H1 (cell line): ENCODE measurements around the gene NPM1. TPM values are rescaled to one million over a fixed set of nuclear protein-coding genes. Genes with fewer than 3 reads are reported as not detected.

Source experiments
- CTCF ChIA-PET: fragments of 300-600 bp; sonication (Branson Sonifier 250); formaldehyde crosslinking; loops from one replicate; lab custom pipeline; 2021; ENCODE audit not compliant: partially characterized antibody; lab: Charles Lee
- POLR2A ChIA-PET: fragments of 300-600 bp; sonication (Branson Sonifier 250); formaldehyde crosslinking; loops from one replicate; lab custom pipeline; 2021; ENCODE audit warnings: inconsistent platforms; ENCODE audit not compliant: partially characterized antibody; lab: Charles Lee
- DNase-seq, 2 experiments: peaks; one replicate each; pipeline versions ENCODE4 v3.0.0 to v3.0.0-alpha.2; 2010 to 2022; ENCODE audit warnings: low spot score in 2 of 2, low read depth in 1 of 2, mixed read lengths in 1 of 2
- FAIRE-seq: peaks from 2 replicates; lab custom pipeline; 2011; peaks lifted over from hg19 to GRCh38; lab: Jason Lieb, UNC
- H2AFZ ChIP-seq: 2 replicates; pipeline ENCODE4 v1.8.1; 2012; ENCODE audit warnings: low read length, inconsistent platforms
- H2AK5ac ChIP-seq: 2 replicates; pipeline ENCODE4 v1.6.1; 2013; ENCODE audit warnings: low read depth, low read length
- H2BK120ac ChIP-seq: replicated peaks from 2 replicates; pipeline ENCODE3; 2013; ENCODE audit warnings: low read depth, low read length, inconsistent platforms
- H2BK12ac ChIP-seq: 2 replicates; pipeline ENCODE4 v1.6.1; 2013; ENCODE audit warnings: low read depth, low read length
- H2BK15ac ChIP-seq: 2 replicates; pipeline ENCODE4 v1.6.1; 2013; ENCODE audit warnings: low read length
- H2BK20ac ChIP-seq: 2 replicates; pipeline ENCODE4 v1.6.1; 2013; ENCODE audit warnings: low read length
- H2BK5ac ChIP-seq: 2 replicates; pipeline ENCODE4 v1.6.1; 2013; ENCODE audit warnings: low read depth, low read length
- H3K14ac ChIP-seq: 2 replicates; pipeline ENCODE4 v1.6.1; 2013; ENCODE audit warnings: inconsistent platforms; ENCODE audit not compliant: insufficient read length
- H3K18ac ChIP-seq: 2 replicates; pipeline ENCODE4 v1.6.1; 2013; ENCODE audit warnings: low read length; ENCODE audit errors: extremely low read depth
- H3K23ac ChIP-seq: 2 replicates; pipeline ENCODE4 v1.6.1; 2013; ENCODE audit warnings: inconsistent platforms; ENCODE audit not compliant: insufficient read length
- H3K23me2 ChIP-seq: 2 replicates; pipeline ENCODE4 v1.6.1; 2013; ENCODE audit warnings: low read depth, low read length
- H3K27ac ChIP-seq: 2 replicates; pipeline ENCODE4 v1.6.1; 2011; ENCODE audit warnings: low read depth, low read length, inconsistent platforms
- H3K27me3 ChIP-seq, 4 experiments: replicated peaks in 1 of 4; 1 replicate in 1 of 4; 2 replicates in 3 of 4; pipeline versions ENCODE4 v1.6.1 to v1.8.1; 2011 to 2013; ENCODE audit warnings: low read length in 3 of 4, mild to moderate bottlenecking in 3 of 4, inconsistent platforms in 2 of 4, mixed read lengths in 2 of 4, moderate library complexity in 1 of 4; ENCODE audit not compliant: control insufficient read depth in 3 of 4, insufficient read depth in 3 of 4; ENCODE audit errors: extremely low read depth in 1 of 4
- H3K36me3 ChIP-seq, 4 experiments: 2 replicates each; pipeline versions ENCODE4 v1.6.1 to v1.8.1; 2011 to 2013; ENCODE audit warnings: mild to moderate bottlenecking in 4 of 4, low read length in 3 of 4, moderate library complexity in 2 of 4, control low read depth in 1 of 4, inconsistent platforms in 1 of 4; ENCODE audit not compliant: insufficient read depth in 4 of 4, control insufficient read depth in 2 of 4
- H3K4ac ChIP-seq: replicated peaks from 2 replicates; pipeline ENCODE3; 2013; ENCODE audit warnings: low read length, low read depth, mixed read lengths, inconsistent platforms; ENCODE audit not compliant: insufficient read length
- H3K4me1 ChIP-seq, 4 experiments: replicated peaks in 1 of 4; 1 replicate in 1 of 4; 2 replicates in 3 of 4; pipeline versions ENCODE4 v1.6.1 to v1.8.1; 2011 to 2013; ENCODE audit warnings: low read length in 3 of 4, inconsistent platforms in 2 of 4, mixed read lengths in 1 of 4; ENCODE audit not compliant: insufficient read depth in 4 of 4, control insufficient read depth in 3 of 4
- H3K4me2 ChIP-seq, 2 experiments: 2 replicates each; pipeline versions ENCODE4 v1.6.1 to v1.8.1; 2011 to 2013; ENCODE audit warnings: low read depth in 2 of 2, low read length in 2 of 2, control low read depth in 1 of 2, inconsistent platforms in 1 of 2, mild to moderate bottlenecking in 1 of 2; ENCODE audit not compliant: insufficient read depth in 1 of 2
- H3K4me3 ChIP-seq, 4 experiments: fragments of 200-600, 300-600 bp in 1 of 4; sonication (generic), shearing (Covaris generic), sonication (Bioruptor Twin) in 1 of 4; 2 replicates each; pipeline versions ENCODE4 v1.5.1 to v1.8.1; 2011 to 2016; ENCODE audit warnings: low read length in 4 of 4, low read depth in 3 of 4, control low read depth in 2 of 4, inconsistent platforms in 2 of 4, mild to moderate bottlenecking in 2 of 4, mixed read lengths in 1 of 4, moderate library complexity in 1 of 4; ENCODE audit not compliant: insufficient read depth in 2 of 4; ENCODE audit errors: extremely low read depth in 1 of 4
- H3K56ac ChIP-seq: replicated peaks from 2 replicates; pipeline ENCODE3; 2013; ENCODE audit warnings: low read depth, mild to moderate bottlenecking, mixed read lengths, low read length, inconsistent platforms; ENCODE audit not compliant: insufficient read length
- H3K79me1 ChIP-seq: 2 replicates; pipeline ENCODE4 v1.6.1; 2013; ENCODE audit warnings: low read depth, low read length, control low read depth
- H3K79me2 ChIP-seq, 2 experiments: 2 replicates each; pipeline versions ENCODE4 v1.6.1 to v1.8.1; 2012 to 2013; ENCODE audit warnings: low read length in 2 of 2, mild to moderate bottlenecking in 2 of 2, inconsistent platforms in 1 of 2; ENCODE audit not compliant: insufficient read depth in 2 of 2, control insufficient read depth in 1 of 2
- H3K9ac ChIP-seq, 4 experiments: replicated peaks in 1 of 4; 1 replicate in 1 of 4; 2 replicates in 3 of 4; pipeline versions ENCODE4 v1.6.1 to v1.8.1; 2011 to 2013; ENCODE audit warnings: low read depth in 3 of 4, low read length in 3 of 4, control low read depth in 2 of 4, mild to moderate bottlenecking in 2 of 4, moderate library complexity in 2 of 4, inconsistent platforms in 1 of 4; ENCODE audit errors: extremely low read depth in 1 of 4
- H3K9me3 ChIP-seq, 2 experiments: 2 replicates each; pipeline versions ENCODE4 v1.6.1 to v1.8.1; 2012 to 2013; ENCODE audit warnings: mild to moderate bottlenecking in 2 of 2, moderate library complexity in 2 of 2, control low read depth in 1 of 2, inconsistent platforms in 1 of 2, low read depth in 1 of 2, low read length in 1 of 2, mixed read lengths in 1 of 2; ENCODE audit not compliant: insufficient read depth in 2 of 2
- H4K20me1 ChIP-seq, 2 experiments: replicated peaks in 1 of 2; 2 replicates each; pipeline versions ENCODE3 to v1.8.1; 2011 to 2013; ENCODE audit warnings: inconsistent platforms in 2 of 2, low read length in 2 of 2, mild to moderate bottlenecking in 1 of 2; ENCODE audit not compliant: insufficient read depth in 2 of 2, control insufficient read depth in 1 of 2
- H4K5ac ChIP-seq: 2 replicates; pipeline ENCODE4 v1.6.1; 2013; ENCODE audit warnings: low read length, low read depth, mixed read lengths, inconsistent platforms; ENCODE audit not compliant: insufficient read length
- H4K8ac ChIP-seq: 2 replicates; pipeline ENCODE4 v1.8.0; 2013; ENCODE audit warnings: mild to moderate bottlenecking, moderate library complexity, low read length, inconsistent platforms; ENCODE audit not compliant: insufficient read depth; ENCODE audit errors: extremely low read depth
- H4K91ac ChIP-seq: replicated peaks from 2 replicates; pipeline ENCODE3; 2013; ENCODE audit warnings: low read length, mixed read lengths, inconsistent platforms; ENCODE audit not compliant: insufficient read length
- SIN3A ChIP-seq, 2 experiments: IDR thresholded peaks in 1 of 2; conservative IDR thresholded peaks in 1 of 2; 2 replicates each; pipeline ENCODE4 v1.6.1; 2011 to 2012; ENCODE audit warnings: low read length in 2 of 2, improper control_type of control experiment in 1 of 2, low read depth in 1 of 2, mild to moderate bottlenecking in 1 of 2
- WGBS, 2 experiments: shearing (Covaris generic) in 1 of 2; methylation state at CpG; one replicate each; pipeline versions ENCODE4 v1.1.6 to v1.1.7; 2013 to 2015; ENCODE audit warnings: low lambda C conversion rate in 2 of 2, mixed read lengths in 2 of 2, inconsistent platforms in 1 of 2, low coverage in 1 of 2, missing lambda C conversion rate in 1 of 2; ENCODE audit not compliant: insufficient replicate concordance in 2 of 2, insufficient coverage in 1 of 2, insufficient read length in 1 of 2; ENCODE audit errors: extremely low coverage in 1 of 2, missing lambda C conversion rate in 1 of 2; 5-methylcytosine and 5-hydroxymethylcytosine counted together
- polyA plus RNA-seq, 7 experiments: library from polyadenylated mRNA; depleted of rRNA in 3 of 7; stranded (reverse) in 5 of 7; unstranded in 2 of 7; fragments of >200 nt in 5 of 7; fragments of 200-250 nt in 2 of 7; gene quantifications; 1 replicate in 5 of 7; 2 replicates in 1 of 7; 4 replicates in 1 of 7; pipeline versions ENCODE4 v1.2.1 to v1.2.3, GENCODE V29; 2011 to 2013; ENCODE audit warnings: missing spikeins in 2 of 7, mixed read lengths in 2 of 7
- total RNA-seq: library from RNA; stranded (reverse); fragmentation: NEBNext Ultra II Directional; extraction: Animal tissue kit (Norgen Biotek cat#: 25700); gene quantifications from 2 replicates; pipeline ENCODE4 v1.2.1, GENCODE V29; 2021

NPM1 gene
- total and polyA plus RNA-seq, 2 of the 8 experiments (the other 6 are each of a cell fraction or from before 2014, with no cell fraction given): 2,182 to 4,042 TPM

GRCh38 chr5:171441246-171441791, 53.7 kb downstream of the NPM1 start:
- Histone ChIP-seq H3K27ac (no peak overlapping the region), H4K91ac (peak overlapping the region; percentile 29)
- TF ChIP-seq SIN3A (conservative IDR thresholded peaks at IDR 0.05 in 1 of 2, IDR thresholded peaks at IDR 0.05 in 1 of 2; ENCODE audit: low read depth in 1 of 2, low read length in 2 of 2): no peak

More at GRCh38 chr5:171441246-171441791, 53.7 kb downstream of the NPM1 start:
- Histone ChIP-seq H2AFZ (no peak overlapping the region), H3K79me2 (no peaks in the 10 kb centered on the region), H3K27me3 (no peaks in the 10 kb centered on the region), H3K36me3 (no peaks in the 10 kb centered on the region), H2BK15ac (peak overlapping the region; percentile 46; the same call in 1 of the 2 replicates), H3K9me3 (no peaks in the 10 kb centered on the region), H2AK5ac (peak overlapping the region; percentile 49; the same call in 1 of the 2 replicates), H3K23ac (no peak overlapping the region), H3K79me1 (no peaks in the 10 kb centered on the region), H3K4me3 (no peak overlapping the region), H3K4me2 (no peak overlapping the region), H2BK5ac (no peak overlapping the region), H3K4me1 (peaks cover 0 to 26% (median 15%) of the 10 kb centered on the region in 4 experiments; a peak in 6 of 7 replicates), H3K18ac (no peak overlapping the region; the same call in 1 of the 2 replicates), H4K20me1 (peaks cover 0 to 2% of the 10 kb centered on the region in 2 experiments), H3K23me2 (no peaks in the 10 kb centered on the region), H3K56ac (no peak overlapping the region), H2BK120ac (no peak overlapping the region), H4K8ac (peak overlapping the region; percentile 15; the same call in 1 of the 2 replicates), H2BK20ac (no peak overlapping the region), H4K5ac (no peak overlapping the region), H2BK12ac (0 out of 2 replicates have a peak overlapping the region, but pooled peaks have one; percentile 60), H3K9ac (no peak overlapping the region), H3K14ac (no peak overlapping the region), H3K4ac (no peak overlapping the region)
- WGBS, 2 experiments: 93% methylated on average over 14 of the region's 14 CpGs; no CpG with 5 or more reads in 1 of the 2 experiments
- DNase-seq (no peak), FAIRE-seq (no peak)
- CTCF ChIA-PET: interaction anchor here (0.6 to 2.6 kb wide), 7 partner anchors 10 to 595 kb away, joined by 3 to 9 read pairs (median 4); partner anchors contain the start of gene FGF18
- POLR2A ChIA-PET: interaction anchor here (1.0 to 1.8 kb wide), 2 partner anchors 18 to 52 kb away, joined by 3 to 5 read pairs; no protein-coding TSS in a partner anchor
